K562 treated with DMSO at 1 percent for 12 hours (cell line): ENCODE measurements around the gene ZNF827. TPM values are rescaled to one million over a fixed set of nuclear protein-coding genes. Genes with fewer than 3 reads are reported as not detected.

Source experiments
- total RNA-seq: library from RNA; unstranded; fragments of 300-600 nt; gene quantifications from 2 replicates; pipeline ENCODE4 v1.2.3, GENCODE V29; 2022; ENCODE audit not compliant: insufficient read depth

Gene ZNF827
- not detected in 2 replicates for total RNA-seq

GRCh38 chr4:145938618-145939440, at the start of gene ZNF827:
Gene ZNF827 (minus strand): TSS chr4:145938823. CDS start chr4:145938407, 416 bp downstream.

Other genes with a start within 250 kb of the ZNF827 start
- 35.1 and 41.9 TPM in 2 replicates for gene LSM6, start 236.9 kb upstream of the ZNF827 start, total RNA-seq